HG03575 (cell line): ENCODE measurements around the gene SLC7A10.

Experiments
- ATAC-seq: cut with Tn5 transposase; IDR thresholded peaks from one replicate; pipeline ENCODE4 v1.9.1; 2021; ENCODE audit not compliant: unreplicated experiment, insufficient number of reproducible peaks, low FRiP score; ENCODE audit errors: extremely low read depth

SLC7A10 gene

GRCh38 chr19:33225458-33225926 is at the start of gene SLC7A10:
Gene SLC7A10 (minus strand): TSS chr19:33225850. CDS start chr19:33225703, 147 bp downstream.
- ATAC-seq, result no peak

- ATAC-seq, result no peak
Observed at GRCh38 chr19:33274663-33275558, 49.3 kb upstream of the SLC7A10 start.

GRCh38 chr19:33273881-33274662 is 48.4 kb upstream of the SLC7A10 start:
- no peak for ATAC-seq

GRCh38 chr19:33273065-33273736 is 47.6 kb upstream of the SLC7A10 start:
- ATAC-seq, result no peak

GRCh38 chr19:33271246-33272021 is 45.8 kb upstream of the SLC7A10 start:
- ATAC-seq, result no peak

GRCh38 chr19:33270769-33271168 is 45.1 kb upstream of the SLC7A10 start:
- no peak for ATAC-seq

- ATAC-seq, result no peak
Observed at GRCh38 chr19:33269016-33269415, 43.4 kb upstream of the SLC7A10 start.

GRCh38 chr19:33268162-33268991 is 42.7 kb upstream of the SLC7A10 start:
- no peak for ATAC-seq

GRCh38 chr19:33267706-33268105 is 42.1 kb upstream of the SLC7A10 start:
- no peak for ATAC-seq

- ATAC-seq, result no peak
Observed at GRCh38 chr19:33266974-33267484, 41.4 kb upstream of the SLC7A10 start.

- ATAC-seq, result no peak
Observed at GRCh38 chr19:33264881-33265445, 39.3 kb upstream of the SLC7A10 start.

- ATAC-seq, result no peak
Observed at GRCh38 chr19:33263325-33264023, 37.8 kb upstream of the SLC7A10 start.

GRCh38 chr19:33261511-33262189 is 36.0 kb upstream of the SLC7A10 start:
- ATAC-seq, result no peak

GRCh38 chr19:33260628-33261418 is 35.2 kb upstream of the SLC7A10 start:
- ATAC-seq, result no peak

GRCh38 chr19:33259539-33259938 is 33.9 kb upstream of the SLC7A10 start:
- no peak for ATAC-seq

GRCh38 chr19:33257828-33258227 is 32.2 kb upstream of the SLC7A10 start:
- ATAC-seq, result no peak
